SK-N-SH (cell line): ENCODE data around the gene NOTCH1. TPM values are rescaled to one million over a fixed set of nuclear protein-coding genes. Genes with fewer than 3 reads are reported as not detected.

Experiments used
- CTCF ChIA-PET: fragments of 300-600, 350-600 bp; formaldehyde crosslinking; extraction: SDS; loops from one replicate; lab custom pipeline; 2021; lab: Yijun Ruan, JAX
- POLR2A ChIA-PET: fragments of 350-600 bp; sonication (Branson Sonifier 250); formaldehyde crosslinking; extraction: SDS; loops from one replicate; lab custom pipeline; 2020; ENCODE audit warnings: antibody characterized with exemption, inconsistent platforms; lab: Yijun Ruan, JAX
- DNase-seq: peaks from one replicate; pipeline ENCODE4 v3.0.0; 2012
- H2AFZ ChIP-seq: fragments of 200-600 bp; sonication (generic); 2 replicates; pipeline ENCODE4 v1.8.1; 2016; ENCODE audit warnings: antibody characterized with exemption, mild to moderate bottlenecking, low read depth
- H3F3A ChIP-seq: fragments of 200-600 bp; sonication (generic); replicated peaks from 2 replicates; pipeline ENCODE3; 2016; ENCODE audit warnings: antibody characterized with exemption, mild to moderate bottlenecking; ENCODE audit not compliant: insufficient read depth
- H3K27ac ChIP-seq, 2 experiments: fragments of 200-500 bp in 1 of 2; fragments of 200-600 bp in 1 of 2; sonication (Bioruptor generic) in 1 of 2; sonication (generic), shearing (Covaris generic) in 1 of 2; 2 replicates each; pipeline versions ENCODE4 v1.5.1 to v1.6.1; 2014 to 2016; ENCODE audit warnings: low read depth in 2 of 2, inconsistent platforms in 1 of 2, low read length in 1 of 2, mild to moderate bottlenecking in 1 of 2, mixed read lengths in 1 of 2
- H3K27me3 ChIP-seq: fragments of 200-600 bp; sonication (generic), shearing (Covaris generic); 2 replicates; pipeline ENCODE4 v1.6.1; 2016; ENCODE audit warnings: mixed run types; ENCODE audit not compliant: insufficient read depth
- H3K36me3 ChIP-seq, 2 experiments: fragments of 200-500 bp in 1 of 2; fragments of 200-600 bp in 1 of 2; sonication (Bioruptor generic) in 1 of 2; sonication (generic) in 1 of 2; replicated peaks in 1 of 2; 2 replicates each; pipeline versions ENCODE3 to v1.5.1; 2014 to 2016; ENCODE audit warnings: low read length in 1 of 2, mild to moderate bottlenecking in 1 of 2; ENCODE audit not compliant: insufficient read depth in 2 of 2, control insufficient read depth in 1 of 2
- H3K4me1 ChIP-seq, 2 experiments: fragments of 200-500 bp in 1 of 2; fragments of 200-600 bp in 1 of 2; sonication (Bioruptor generic) in 1 of 2; sonication (generic), shearing (Covaris generic) in 1 of 2; 2 replicates each; pipeline versions ENCODE4 v1.5.1 to v1.6.1; 2014 to 2016; ENCODE audit warnings: low read depth in 1 of 2, low read length in 1 of 2, mixed run types in 1 of 2; ENCODE audit not compliant: insufficient read depth in 2 of 2, control insufficient read depth in 1 of 2
- H3K4me2 ChIP-seq: fragments of 200-600 bp; sonication (generic), shearing (Covaris generic); 2 replicates; pipeline ENCODE4 v1.6.1; 2017; ENCODE audit warnings: mixed run types
- H3K4me3 ChIP-seq, 2 experiments: fragments of 200-500 bp in 1 of 2; fragments of 200-600 bp in 1 of 2; sonication (Bioruptor generic) in 1 of 2; sonication (generic), shearing (Covaris generic) in 1 of 2; 2 replicates each; pipeline versions ENCODE4 v1.5.1 to v1.8.1; 2014 to 2016; ENCODE audit warnings: low read depth in 2 of 2, inconsistent platforms in 1 of 2, low read length in 1 of 2, mild to moderate bottlenecking in 1 of 2, mixed read lengths in 1 of 2, moderate library complexity in 1 of 2
- H3K79me2 ChIP-seq: fragments of 200-600 bp; sonication (generic); 2 replicates; pipeline ENCODE4 v1.8.1; 2017; ENCODE audit warnings: mild to moderate bottlenecking; ENCODE audit not compliant: insufficient read depth
- H3K9ac ChIP-seq: fragments of 200-600 bp; sonication (generic); 2 replicates; pipeline ENCODE4 v1.6.1; 2017; ENCODE audit warnings: mixed run types
- H3K9me2 ChIP-seq: fragments of 200-600 bp; sonication (generic); 2 replicates; pipeline ENCODE4 v1.6.1; 2017; ENCODE audit warnings: mixed run types
- H3K9me3 ChIP-seq: fragments of 200-600 bp; sonication (generic); 2 replicates; pipeline ENCODE4 v1.6.1; 2017; ENCODE audit warnings: mixed run types, mild to moderate bottlenecking, moderate library complexity
- H4K20me1 ChIP-seq: fragments of 200-600 bp; sonication (generic); 2 replicates; pipeline ENCODE4 v1.6.1; 2017; ENCODE audit warnings: mild to moderate bottlenecking, mixed run types; ENCODE audit not compliant: insufficient read depth
- ELF1 ChIP-seq: IDR thresholded peaks from 2 replicates; pipeline ENCODE4 v1.4.0; 2012
- EP300 ChIP-seq, 2 experiments: IDR thresholded peaks; 2 replicates each; pipeline versions ENCODE4 v1.4.0 to v1.6.1; 2012; ENCODE audit warnings: borderline replicate concordance in 1 of 2, low read depth in 1 of 2, low read length in 1 of 2
- GABPA ChIP-seq: IDR thresholded peaks from 2 replicates; pipeline ENCODE4 v1.4.0; 2012; ENCODE audit warnings: low read depth, mild to moderate bottlenecking
- GATA2 ChIP-seq: sonication (generic); formaldehyde crosslinking; IDR thresholded peaks from 2 replicates; pipeline ENCODE4 v1.5.0; 2020; ENCODE audit warnings: mild to moderate bottlenecking, missing genetic modification reagents
- IRF3 ChIP-seq: fragments of 150-350 bp; IDR thresholded peaks from 2 replicates; pipeline ENCODE4 v1.6.1; 2016; ENCODE audit warnings: mild to moderate bottlenecking, low read depth, low read length
- JUND ChIP-seq: IDR thresholded peaks from 2 replicates; pipeline ENCODE4 v1.4.0; 2012
- NFIC ChIP-seq: IDR thresholded peaks from 2 replicates; pipeline ENCODE4 v1.4.0; 2012; ENCODE audit warnings: borderline replicate concordance
- NRF1 ChIP-seq: IDR thresholded peaks from 2 replicates; pipeline ENCODE4 v1.6.1; 2012; ENCODE audit warnings: low read depth, mild to moderate bottlenecking, low read length
- POLR2AphosphoS5 ChIP-seq: IDR thresholded peaks from 2 replicates; pipeline ENCODE4 v1.6.1; 2012; ENCODE audit warnings: low read depth, low read length
- SMC3 ChIP-seq: IDR thresholded peaks from 2 replicates; pipeline ENCODE4 v1.6.1; 2012; ENCODE audit warnings: low read depth, low read length, improper control_type of control experiment
- TAF1 ChIP-seq: IDR thresholded peaks from 2 replicates; pipeline ENCODE4 v1.6.1; 2012; ENCODE audit warnings: low read depth, mild to moderate bottlenecking, low read length, moderate library complexity, borderline replicate concordance
- WGBS: methylation state at CpG from one replicate; pipeline ENCODE4 v1.1.6; 2017; ENCODE audit warnings: low lambda C conversion rate; 5-methylcytosine and 5-hydroxymethylcytosine counted together
- polyA plus RNA-seq, 3 experiments: library from polyadenylated mRNA; depleted of rRNA; stranded (reverse); fragments of >200 nt; gene quantifications; 2 replicates each; pipeline ENCODE4 v1.2.3, GENCODE V29; 2012

Gene NOTCH1
- polyA plus RNA-seq, 1 of the 3 experiments (the other 2 are of a cell fraction): 6.6 TPM

- TF ChIP-seq IRF3 (no peak), EP300 (IDR thresholded peaks at IDR 0.05; ENCODE audit: borderline replicate concordance in 1 of 2, low read depth in 1 of 2, low read length in 1 of 2) (no peak), NFIC (no peak), POLR2AphosphoS5 (no peak)
- TF ChIP-seq, all 33 proteins: peak for 0
Measured at GRCh38 chr9:136588663-136589464, 43.0 kb upstream of the NOTCH1 start (continued).

DNA sequence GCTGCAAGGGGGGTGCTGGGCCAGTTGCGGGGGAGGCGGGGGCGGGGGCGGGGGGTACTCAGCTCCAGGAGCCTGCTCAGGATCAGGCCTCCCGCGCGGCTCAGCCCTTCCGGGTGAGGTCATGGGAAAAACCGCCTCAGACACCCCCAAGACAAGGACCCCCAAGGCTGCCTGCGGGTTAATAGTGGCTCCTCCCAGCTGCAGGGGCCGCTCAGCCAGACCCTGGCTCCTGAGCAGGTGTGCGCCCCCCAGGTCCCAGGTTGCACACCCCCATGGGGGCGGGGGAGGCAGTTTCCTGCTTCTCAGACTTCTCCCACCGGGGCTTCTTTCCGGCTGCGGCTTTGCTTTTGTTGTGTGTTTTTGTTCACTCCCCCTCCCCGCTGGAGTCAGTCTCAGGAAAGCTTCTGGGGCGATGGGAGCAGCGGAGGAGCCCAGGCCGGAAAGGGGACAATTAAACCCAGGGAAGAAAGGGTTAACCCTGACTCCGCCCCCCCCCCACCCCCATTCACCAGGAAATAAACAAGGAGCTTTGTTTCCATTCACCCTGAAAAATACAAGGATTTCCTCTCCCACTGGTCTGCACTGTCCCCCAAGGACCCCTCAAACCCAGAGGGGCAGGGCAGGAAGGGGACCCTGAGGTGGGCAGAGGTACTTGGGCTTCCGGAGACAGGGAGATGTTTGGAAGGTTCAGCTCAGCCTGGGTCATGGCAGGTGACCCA lies 42.3 kb upstream of the NOTCH1 start:
- 74% methylated on average over 11 of the region's 22 CpGs for WGBS
- Histone ChIP-seq H2AFZ (no peak overlapping the region), H3F3A (no peaks in the 10 kb centered on the region)

More for the DNA sequence above, 42.3 kb upstream of the NOTCH1 start:
- H3K4me3 ChIP-seq: no peak overlapping the region
- no peaks in the 10 kb centered on the region for H3K9me2 ChIP-seq
- peaks cover 5 to 17% of the 10 kb centered on the region in 2 experiments; a peak in 1 of 4 replicates for H3K4me1 ChIP-seq
- no peaks in the 10 kb centered on the region for H3K27me3 ChIP-seq
- H4K20me1 ChIP-seq: no peaks in the 10 kb centered on the region
- no peaks in the 10 kb centered on the region for H3K9me3 ChIP-seq
- DNase-seq: peak; percentile 48
- no peak overlapping the region for H3K4me2 ChIP-seq
- no peaks in the 10 kb centered on the region for H3K36me3 ChIP-seq
- no peaks in the 10 kb centered on the region for H3K79me2 ChIP-seq
- TF ChIP-seq TAF1 (no peak), ELF1 (no peak), NRF1 (no peak), IRF3 (no peak), EP300 (IDR thresholded peaks at IDR 0.05; ENCODE audit: borderline replicate concordance in 1 of 2, low read depth in 1 of 2, low read length in 1 of 2) (no peak), SMC3 (no peak), GABPA (no peak), JUND (no peak), GATA2 (no peak)
- POLR2A ChIA-PET: no interaction called here
- H3K27ac ChIP-seq: no peak overlapping the region
- CTCF ChIA-PET: interaction anchor here (0.6 to 1.6 kb wide), 8 partner anchors 10 to 226 kb away, joined by 3 to 5 read pairs (median 3); no protein-coding TSS in a partner anchor
- no peak overlapping the region for H3K9ac ChIP-seq
